DND-41 (cell line): ENCODE data around the gene EXTL2.

Experiments
- ATAC-seq: fragments of 200-7000 bp; cut with Tn5 transposase; 3 replicates; pipeline ENCODE4 v1.9.1; 2021; ENCODE audit warnings: low read depth; ENCODE audit not compliant: insufficient read depth
- DNase-seq: peaks from one replicate; pipeline ENCODE4 v3.0.0-alpha.2; 2020
- H2AFZ ChIP-seq: 2 replicates; pipeline ENCODE4 v1.6.0; 2012; ENCODE audit warnings: low read depth, low read length
- H3K27ac ChIP-seq: 2 replicates; pipeline ENCODE4 v1.5.1; 2012; ENCODE audit warnings: low read length, inconsistent platforms
- H3K27me3 ChIP-seq: fragments of 200-600 bp; sonication (generic); 2 replicates; pipeline ENCODE4 v1.6.0; 2012; ENCODE audit warnings: low read length, mild to moderate bottlenecking, inconsistent platforms; ENCODE audit not compliant: insufficient read depth, poor library complexity
- H3K36me3 ChIP-seq: 2 replicates; pipeline ENCODE4 v1.5.1; 2012; ENCODE audit warnings: low read length, inconsistent platforms; ENCODE audit not compliant: insufficient read depth
- H3K4me1 ChIP-seq: 2 replicates; pipeline ENCODE4 v1.5.1; 2012; ENCODE audit warnings: mild to moderate bottlenecking, low read length; ENCODE audit not compliant: insufficient read depth
- H3K4me2 ChIP-seq: 2 replicates; pipeline ENCODE4 v1.6.0; 2012; ENCODE audit warnings: mild to moderate bottlenecking, moderate library complexity, low read length, inconsistent platforms; ENCODE audit not compliant: insufficient read depth
- H3K4me3 ChIP-seq, 2 experiments: fragments of 200-600 bp in 1 of 2; shearing (Covaris generic) in 1 of 2; 2 replicates each; pipeline ENCODE4 v1.5.1; 2012 to 2016; ENCODE audit warnings: inconsistent platforms in 2 of 2, low read length in 2 of 2, mild to moderate bottlenecking in 2 of 2, low read depth in 1 of 2, moderate library complexity in 1 of 2
- H3K79me2 ChIP-seq: 2 replicates; pipeline ENCODE4 v1.6.0; 2012; ENCODE audit warnings: low read length, inconsistent platforms; ENCODE audit not compliant: insufficient read depth
- H3K9ac ChIP-seq: 2 replicates; pipeline ENCODE4 v1.6.0; 2012; ENCODE audit warnings: low read depth, mild to moderate bottlenecking, inconsistent platforms, low read length, moderate library complexity
- H3K9me3 ChIP-seq: 2 replicates; pipeline ENCODE4 v1.5.1; 2012; ENCODE audit warnings: low read length, moderate library complexity, mild to moderate bottlenecking, inconsistent platforms; ENCODE audit not compliant: insufficient read depth, severe bottlenecking
- H4K20me1 ChIP-seq: 2 replicates; pipeline ENCODE4 v1.6.0; 2012; ENCODE audit warnings: low read length; ENCODE audit not compliant: insufficient read depth
- CTCF ChIP-seq: IDR thresholded peaks from 2 replicates; pipeline ENCODE4 v1.5.1; 2012; ENCODE audit warnings: borderline replicate concordance, low read length, moderate library complexity, mild to moderate bottlenecking; ENCODE audit not compliant: poor library complexity, severe bottlenecking; ENCODE audit errors: extremely low read depth
- EZH2 ChIP-seq: IDR thresholded peaks from 3 replicates; pipeline ENCODE4 v1.6.1; 2012; ENCODE audit warnings: borderline replicate concordance, low read depth, mild to moderate bottlenecking, moderate library complexity, low read length, inconsistent platforms; ENCODE audit not compliant: severe bottlenecking

The EXTL2 gene

DNA sequence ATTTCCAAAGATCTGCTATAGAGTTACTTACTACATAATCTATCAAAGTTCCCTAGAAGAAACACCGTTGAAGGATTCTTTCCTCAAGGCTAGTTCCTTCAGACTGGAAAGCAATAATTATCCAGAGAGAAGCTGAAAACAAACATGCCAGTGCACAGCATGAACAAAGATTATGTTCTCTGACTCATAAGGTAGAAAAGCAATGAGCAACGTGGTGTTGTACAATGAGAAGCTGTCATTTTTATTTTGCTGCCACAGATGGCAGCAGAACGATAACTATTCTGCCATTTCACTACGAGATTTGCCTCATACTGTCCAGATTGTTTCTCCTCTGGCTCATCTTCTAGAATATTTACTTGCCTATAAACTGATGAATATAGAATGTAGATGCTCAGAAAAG is 10.7 kb downstream of the EXTL2 start:
- Histone ChIP-seq H3K27ac (no peak overlapping the region), H4K20me1 (no peaks in the 10 kb centered on the region), H2AFZ (no peak overlapping the region), H3K9me3 (peaks cover 7% of the 10 kb centered on the region), H3K79me2 (no peaks in the 10 kb centered on the region), H3K36me3 (peaks cover 4% of the 10 kb centered on the region; the same call in 1 of the 2 replicates), H3K4me1 (no peaks in the 10 kb centered on the region), H3K4me2 (no peak overlapping the region), H3K27me3 (no peaks in the 10 kb centered on the region), H3K9ac (no peak overlapping the region), H3K4me3 (no peak overlapping the region)
- ATAC-seq: no peak
- DNase-seq: no peak
- TF ChIP-seq CTCF (no peak), EZH2 (no peak)

GRCh38 chr1:100882698-100883097 is 11.9 kb downstream of the EXTL2 start:
- Histone ChIP-seq H3K4me3 (no peak overlapping the region), H4K20me1 (no peaks in the 10 kb centered on the region), H3K27me3 (no peaks in the 10 kb centered on the region), H3K79me2 (no peaks in the 10 kb centered on the region), H3K36me3 (no peaks in the 10 kb centered on the region), H2AFZ (no peak overlapping the region), H3K9me3 (no peaks in the 10 kb centered on the region), H3K9ac (no peak overlapping the region), H3K4me1 (no peaks in the 10 kb centered on the region), H3K4me2 (no peak overlapping the region), H3K27ac (no peak overlapping the region)
- TF ChIP-seq EZH2: no peak
- TF ChIP-seq CTCF: no peak
- ATAC-seq: no peak
- no peak for DNase-seq

DNA sequence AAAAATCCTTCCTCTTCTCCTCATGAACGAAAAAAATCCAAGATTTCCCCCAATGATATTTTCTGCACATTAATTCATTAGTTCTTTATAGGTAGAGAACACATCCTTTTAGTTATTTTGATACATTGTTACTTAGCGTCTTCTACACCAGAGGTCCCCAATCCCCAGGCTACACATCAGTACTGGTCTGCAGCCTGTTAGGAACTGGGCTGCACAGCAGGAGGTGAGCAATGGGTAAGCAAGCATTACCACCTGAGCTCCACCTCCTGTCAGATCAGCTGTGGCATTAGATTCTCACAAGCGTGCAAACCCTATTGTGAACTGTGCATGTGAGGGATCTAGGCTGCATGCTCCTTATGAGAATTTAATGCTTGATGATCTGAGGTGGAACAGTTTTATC is 13.0 kb downstream of the EXTL2 start:
- Histone ChIP-seq H3K4me2 (no peak overlapping the region), H3K9me3 (no peaks in the 10 kb centered on the region), H3K36me3 (peaks cover 6% of the 10 kb centered on the region; the same call in 1 of the 2 replicates), H2AFZ (no peak overlapping the region), H3K9ac (no peak overlapping the region), H3K4me3 (no peak overlapping the region), H3K79me2 (no peaks in the 10 kb centered on the region), H3K27ac (no peak overlapping the region), H3K4me1 (no peaks in the 10 kb centered on the region), H4K20me1 (no peaks in the 10 kb centered on the region), H3K27me3 (no peaks in the 10 kb centered on the region)
- DNase-seq: no peak
- TF ChIP-seq EZH2 (no peak), CTCF (no peak)
- no peak for ATAC-seq

GRCh38 chr1:100879422-100879821 is 15.2 kb downstream of the EXTL2 start:
- no peak overlapping the region for H3K4me3 ChIP-seq
- H2AFZ ChIP-seq: no peak overlapping the region
- DNase-seq (no peak), ATAC-seq (no peak; the same call in 2 of the 3 replicates)
- H3K4me2 ChIP-seq: no peak overlapping the region
- no peaks in the 10 kb centered on the region for H3K79me2 ChIP-seq
- no peak for TF ChIP-seq CTCF
- no peak for TF ChIP-seq EZH2
- no peak overlapping the region for H3K9ac ChIP-seq
- peaks cover 7% of the 10 kb centered on the region; the same call in 1 of the 2 replicates for H3K36me3 ChIP-seq
- H4K20me1 ChIP-seq: no peaks in the 10 kb centered on the region
- H3K4me1 ChIP-seq: no peaks in the 10 kb centered on the region
- H3K27ac ChIP-seq: no peak overlapping the region
- no peaks in the 10 kb centered on the region for H3K27me3 ChIP-seq
- no peaks in the 10 kb centered on the region for H3K9me3 ChIP-seq
